Liver (tissue), 9 donors: ENCODE data around the gene ULK4. TPM values are rescaled to one million over a fixed set of nuclear protein-coding genes. Genes with fewer than 3 reads are reported as not detected.

ENCODE experiments used
- DNase-seq: peaks from one replicate; pipeline ENCODE4 v3.0.0-alpha.2; 2017; ENCODE audit warnings: low spot score
- H3K27ac ChIP-seq, 2 donors: one replicate each; pipeline ENCODE4 v1.7.0; 2013; ENCODE audit warnings: inconsistent platforms in 2 of 2, low read length in 2 of 2, control low read depth in 1 of 2, low read depth in 1 of 2, mild to moderate bottlenecking in 1 of 2
- H3K27me3 ChIP-seq, 4 donors: one replicate each; pipeline versions ENCODE4 v1.6.1 to v1.7.0; 2013; ENCODE audit warnings: low read length in 3 of 4, inconsistent platforms in 1 of 4, mild to moderate bottlenecking in 1 of 4, moderate library complexity in 1 of 4; ENCODE audit not compliant: control insufficient read depth in 4 of 4, insufficient read depth in 4 of 4
- H3K36me3 ChIP-seq, 4 donors: one replicate each; pipeline versions ENCODE4 v1.6.1 to v1.7.0; 2013; ENCODE audit warnings: low read length in 3 of 4, mild to moderate bottlenecking in 3 of 4, low read depth in 1 of 4, moderate library complexity in 1 of 4; ENCODE audit not compliant: control insufficient read depth in 4 of 4, insufficient read depth in 3 of 4
- H3K4me1 ChIP-seq, 4 donors: one replicate each; pipeline versions ENCODE4 v1.6.1 to v1.7.0; 2013; ENCODE audit warnings: low read length in 3 of 4, mild to moderate bottlenecking in 3 of 4, moderate library complexity in 1 of 4; ENCODE audit not compliant: control insufficient read depth in 4 of 4, insufficient read depth in 4 of 4
- H3K4me3 ChIP-seq, 3 donors: one replicate each; pipeline versions ENCODE4 v1.6.1 to v1.7.0; 2013; ENCODE audit warnings: low read length in 3 of 3, control low read depth in 1 of 3, low read depth in 1 of 3, mild to moderate bottlenecking in 1 of 3
- H3K9ac ChIP-seq, 2 donors: one replicate each; pipeline ENCODE4 v1.7.0; 2013; ENCODE audit warnings: low read length in 2 of 2, mild to moderate bottlenecking in 2 of 2, moderate library complexity in 2 of 2, control low read depth in 1 of 2, low read depth in 1 of 2
- H3K9me3 ChIP-seq, 4 donors: one replicate each; pipeline versions ENCODE4 v1.6.1 to v1.7.0; 2013; ENCODE audit warnings: low read length in 3 of 4; ENCODE audit not compliant: control insufficient read depth in 4 of 4
- ATF3 ChIP-seq: IDR thresholded peaks from 2 replicates; pipeline ENCODE4 v1.6.1; 2016; ENCODE audit warnings: antibody characterized with exemption
- CTCF ChIP-seq: fragments of 150-350 bp; IDR thresholded peaks from 2 replicates; pipeline ENCODE4 v1.5.1; 2017; ENCODE audit warnings: improper control_type of control experiment, low read depth, low read length; ENCODE audit not compliant: missing input control
- EGR1 ChIP-seq, 2 donors: IDR thresholded peaks; 2 replicates each; pipeline ENCODE4 v1.6.1; 2016 to 2018; ENCODE audit warnings: antibody characterized with exemption in 2 of 2, low read depth in 2 of 2
- FOXA1 ChIP-seq: IDR thresholded peaks from 2 replicates; pipeline ENCODE4 v1.6.1; 2016; ENCODE audit warnings: antibody characterized with exemption
- GABPA ChIP-seq, 2 donors: IDR thresholded peaks in 1 of 2; conservative IDR thresholded peaks in 1 of 2; 2 replicates each; pipeline ENCODE4 v1.6.1; 2016; ENCODE audit warnings: antibody characterized with exemption in 2 of 2, mild to moderate bottlenecking in 1 of 2, moderate library complexity in 1 of 2
- HNF4A ChIP-seq, 2 donors: conservative IDR thresholded peaks; 2 replicates each; pipeline ENCODE4 v1.6.1; 2016; ENCODE audit warnings: antibody characterized with exemption in 2 of 2, mild to moderate bottlenecking in 2 of 2
- HNF4G ChIP-seq: IDR thresholded peaks from 2 replicates; pipeline ENCODE4 v1.6.1; 2016; ENCODE audit warnings: antibody characterized with exemption
- JUND ChIP-seq, 2 donors: IDR thresholded peaks; 2 replicates each; pipeline ENCODE4 v1.6.1; 2016; ENCODE audit warnings: antibody characterized with exemption in 2 of 2
- RAD21 ChIP-seq, 2 donors: IDR thresholded peaks; 2 replicates each; pipeline ENCODE4 v1.6.1; 2016; ENCODE audit warnings: antibody characterized with exemption in 2 of 2, mild to moderate bottlenecking in 2 of 2
- RXRA ChIP-seq, 2 donors: IDR thresholded peaks; 2 replicates each; pipeline ENCODE4 v1.6.1; 2017 to 2018; ENCODE audit warnings: antibody characterized with exemption in 2 of 2, mild to moderate bottlenecking in 1 of 2
- SP1 ChIP-seq: IDR thresholded peaks from 2 replicates; pipeline ENCODE4 v1.6.1; 2018; ENCODE audit warnings: antibody characterized with exemption, mild to moderate bottlenecking
- TAF1 ChIP-seq: conservative IDR thresholded peaks from 2 replicates; pipeline ENCODE4 v1.6.1; 2016; ENCODE audit warnings: antibody characterized with exemption, mild to moderate bottlenecking
- YY1 ChIP-seq: IDR thresholded peaks from 2 replicates; pipeline ENCODE4 v1.6.1; 2016; ENCODE audit warnings: antibody characterized with exemption, mild to moderate bottlenecking
- WGBS: extraction: QIAGEN DNeasy Blood & Tissue Kit; methylation state at CpG from one replicate; pipeline ENCODE4 v1.1.7; 2013; 5-methylcytosine and 5-hydroxymethylcytosine counted together
- polyA plus RNA-seq, 2 donors: library from polyadenylated mRNA; stranded (reverse) in 1 of 2; unstranded in 1 of 2; fragments of 200-250 nt in 1 of 2; fragments of >200 nt in 1 of 2; fragmentation: Nextera tagmentation in 1 of 2; extraction: Ambion mirVana in 1 of 2; gene quantifications; one replicate each; pipeline versions ENCODE4 v1.2.1 to v1.2.3, GENCODE V29; 2013 to 2015
- total RNA-seq, 2 donors: library from RNA; depleted of rRNA; stranded (reverse); fragments of >200 nt; gene quantifications; one replicate each; pipeline ENCODE4 v1.2.3, GENCODE V29; 2014
- TF ChIP-seq, protein P1 (sequence below): IDR thresholded peaks from 2 replicates; pipeline ENCODE4 v1.6.1; 2016; ENCODE audit warnings: antibody characterized with exemption
- TF ChIP-seq, protein P2 (sequence below): IDR thresholded peaks from 2 replicates; pipeline ENCODE4 v1.6.1; 2016; ENCODE audit warnings: antibody characterized with exemption
- TF ChIP-seq, protein P3 (sequence below): IDR thresholded peaks from 2 replicates; pipeline ENCODE4 v1.6.1; 2016; ENCODE audit warnings: antibody characterized with exemption, mild to moderate bottlenecking
- donor health status: healthy.
- donor health status: healthy.
- donor health status: healthy.
- donor health status: healthy.
- donor health status: healthy.

The ULK4 gene
- total and polyA plus RNA-seq, 4 donors = 1.1 to 11.5 (median 3.2) TPM

DNA sequence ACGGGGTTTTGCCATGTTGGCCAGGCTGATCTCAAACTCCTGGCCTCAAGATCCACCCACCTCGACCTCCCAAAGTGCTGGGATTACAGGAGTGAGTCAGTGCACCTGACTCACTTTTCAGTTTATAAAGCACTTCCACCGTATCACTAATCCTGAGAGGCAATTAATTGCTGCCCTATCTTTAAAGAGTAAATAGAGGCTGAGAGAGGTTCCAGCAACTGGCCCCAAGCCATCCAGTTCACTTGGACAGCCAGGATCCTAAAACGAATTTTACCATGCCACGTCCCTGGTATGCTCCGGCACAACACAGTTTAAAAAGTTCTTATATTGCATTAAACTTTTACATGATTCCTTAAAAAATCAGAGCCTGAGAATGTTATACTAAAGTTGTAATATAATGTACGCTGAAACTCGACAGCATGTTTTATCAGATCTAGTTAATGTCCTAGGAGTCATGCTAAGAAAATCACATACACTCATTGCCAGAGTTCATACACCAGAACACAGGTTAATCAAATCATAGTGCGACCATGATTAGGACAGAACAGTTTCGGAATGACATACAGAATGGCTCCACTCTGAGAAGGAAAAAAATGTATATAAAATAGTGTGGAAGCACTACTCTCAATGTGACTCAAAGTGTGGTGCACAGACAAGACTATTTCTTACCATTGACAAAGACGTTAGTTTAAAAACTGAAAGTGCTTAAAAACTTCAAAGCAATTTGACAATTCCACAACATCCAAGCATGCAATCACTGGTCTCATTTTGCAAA, 125.4 kb downstream of the ULK4 start:
- Histone ChIP-seq H3K4me3 (no peak overlapping the region), H3K36me3 (no peaks in the 10 kb centered on the region), H3K9me3 (peaks cover 0 to 1% (median 0%) of the 10 kb centered on the region in 4 donors), H3K27ac (no peak overlapping the region), H3K9ac (no peak overlapping the region), H3K4me1 (no peaks in the 10 kb centered on the region), H3K27me3 (no peaks in the 10 kb centered on the region)
- 83% methylated on average over 11 of the region's 11 CpGs for WGBS
- no peak for DNase-seq
- TF ChIP-seq HNF4G = no peak
- no peak for TF ChIP-seq JUND (IDR thresholded peaks at IDR 0.05)
- no peak for TF ChIP-seq CTCF
- TF ChIP-seq ATF3 = no peak
- no peak for TF ChIP-seq YY1
- TF ChIP-seq RXRA (IDR thresholded peaks at IDR 0.05) = no peak
- TF ChIP-seq, protein P1, sequence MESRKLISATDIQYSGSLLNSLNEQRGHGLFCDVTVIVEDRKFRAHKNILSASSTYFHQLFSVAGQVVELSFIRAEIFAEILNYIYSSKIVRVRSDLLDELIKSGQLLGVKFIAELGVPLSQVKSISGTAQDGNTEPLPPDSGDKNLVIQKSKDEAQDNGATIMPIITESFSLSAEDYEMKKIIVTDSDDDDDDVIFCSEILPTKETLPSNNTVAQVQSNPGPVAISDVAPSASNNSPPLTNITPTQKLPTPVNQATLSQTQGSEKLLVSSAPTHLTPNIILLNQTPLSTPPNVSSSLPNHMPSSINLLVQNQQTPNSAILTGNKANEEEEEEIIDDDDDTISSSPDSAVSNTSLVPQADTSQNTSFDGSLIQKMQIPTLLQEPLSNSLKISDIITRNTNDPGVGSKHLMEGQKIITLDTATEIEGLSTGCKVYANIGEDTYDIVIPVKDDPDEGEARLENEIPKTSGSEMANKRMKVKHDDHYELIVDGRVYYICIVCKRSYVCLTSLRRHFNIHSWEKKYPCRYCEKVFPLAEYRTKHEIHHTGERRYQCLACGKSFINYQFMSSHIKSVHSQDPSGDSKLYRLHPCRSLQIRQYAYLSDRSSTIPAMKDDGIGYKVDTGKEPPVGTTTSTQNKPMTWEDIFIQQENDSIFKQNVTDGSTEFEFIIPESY = no peak
- no peak for TF ChIP-seq SP1
- TF ChIP-seq, protein P2, sequence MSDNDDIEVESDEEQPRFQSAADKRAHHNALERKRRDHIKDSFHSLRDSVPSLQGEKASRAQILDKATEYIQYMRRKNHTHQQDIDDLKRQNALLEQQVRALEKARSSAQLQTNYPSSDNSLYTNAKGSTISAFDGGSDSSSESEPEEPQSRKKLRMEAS = no peak
- TF ChIP-seq FOXA1 = no peak
- no peak for TF ChIP-seq GABPA (IDR thresholded peaks at IDR 0.05 in 1 of 2, conservative IDR thresholded peaks at IDR 0.05 in 1 of 2)
- TF ChIP-seq, protein P3, sequence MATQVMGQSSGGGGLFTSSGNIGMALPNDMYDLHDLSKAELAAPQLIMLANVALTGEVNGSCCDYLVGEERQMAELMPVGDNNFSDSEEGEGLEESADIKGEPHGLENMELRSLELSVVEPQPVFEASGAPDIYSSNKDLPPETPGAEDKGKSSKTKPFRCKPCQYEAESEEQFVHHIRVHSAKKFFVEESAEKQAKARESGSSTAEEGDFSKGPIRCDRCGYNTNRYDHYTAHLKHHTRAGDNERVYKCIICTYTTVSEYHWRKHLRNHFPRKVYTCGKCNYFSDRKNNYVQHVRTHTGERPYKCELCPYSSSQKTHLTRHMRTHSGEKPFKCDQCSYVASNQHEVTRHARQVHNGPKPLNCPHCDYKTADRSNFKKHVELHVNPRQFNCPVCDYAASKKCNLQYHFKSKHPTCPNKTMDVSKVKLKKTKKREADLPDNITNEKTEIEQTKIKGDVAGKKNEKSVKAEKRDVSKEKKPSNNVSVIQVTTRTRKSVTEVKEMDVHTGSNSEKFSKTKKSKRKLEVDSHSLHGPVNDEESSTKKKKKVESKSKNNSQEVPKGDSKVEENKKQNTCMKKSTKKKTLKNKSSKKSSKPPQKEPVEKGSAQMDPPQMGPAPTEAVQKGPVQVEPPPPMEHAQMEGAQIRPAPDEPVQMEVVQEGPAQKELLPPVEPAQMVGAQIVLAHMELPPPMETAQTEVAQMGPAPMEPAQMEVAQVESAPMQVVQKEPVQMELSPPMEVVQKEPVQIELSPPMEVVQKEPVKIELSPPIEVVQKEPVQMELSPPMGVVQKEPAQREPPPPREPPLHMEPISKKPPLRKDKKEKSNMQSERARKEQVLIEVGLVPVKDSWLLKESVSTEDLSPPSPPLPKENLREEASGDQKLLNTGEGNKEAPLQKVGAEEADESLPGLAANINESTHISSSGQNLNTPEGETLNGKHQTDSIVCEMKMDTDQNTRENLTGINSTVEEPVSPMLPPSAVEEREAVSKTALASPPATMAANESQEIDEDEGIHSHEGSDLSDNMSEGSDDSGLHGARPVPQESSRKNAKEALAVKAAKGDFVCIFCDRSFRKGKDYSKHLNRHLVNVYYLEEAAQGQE = no peak
- TF ChIP-seq TAF1 = no peak

DNA sequence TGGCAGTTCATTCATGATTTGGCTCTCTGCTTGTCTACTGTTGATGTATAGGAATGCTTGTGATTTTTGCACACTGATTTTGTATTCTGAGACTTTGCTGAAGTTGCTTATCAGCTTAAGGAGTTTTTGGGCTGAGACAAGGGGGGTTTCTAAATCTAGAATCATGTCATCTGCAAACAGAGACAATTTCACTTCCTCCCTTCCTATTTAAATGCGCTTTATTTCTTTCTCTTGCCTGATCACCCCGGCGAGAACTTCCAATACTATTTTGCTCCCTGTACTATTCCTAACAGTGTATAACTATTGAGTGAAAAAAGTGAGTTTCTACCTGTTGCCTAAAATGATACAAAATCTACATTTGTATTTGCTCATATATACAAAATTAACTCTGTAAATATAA, 128.3 kb downstream of the ULK4 start:
- no peak overlapping the region for H3K27ac ChIP-seq
- TF ChIP-seq FOXA1 (no peak), GABPA (IDR thresholded peaks at IDR 0.05 in 1 of 2, conservative IDR thresholded peaks at IDR 0.05 in 1 of 2) (no peak), ATF3 (no peak), EGR1 (IDR thresholded peaks at IDR 0.05; ENCODE audit: low read depth in 2 of 2) (no peak), HNF4G (no peak), HNF4A (conservative IDR thresholded peaks at IDR 0.05) (no peak), RAD21 (IDR thresholded peaks at IDR 0.05) (no peak), JUND (IDR thresholded peaks at IDR 0.05) (no peak)
- TF ChIP-seq, protein P3 = no peak
- TF ChIP-seq, protein P1 = no peak

More for the DNA sequence above, 128.3 kb downstream of the ULK4 start:
- no peaks in the 10 kb centered on the region for H3K27me3 ChIP-seq
- 98% methylated on average over 3 of the region's 3 CpGs for WGBS
- no peaks in the 10 kb centered on the region for H3K36me3 ChIP-seq
- no peak overlapping the region for H3K9ac ChIP-seq
- H3K4me3 ChIP-seq = no peak overlapping the region
- H3K9me3 ChIP-seq = no peaks in the 10 kb centered on the region
- no peak for DNase-seq
- H3K4me1 ChIP-seq = no peaks in the 10 kb centered on the region
